ENCODE data around the gene CAD. TPM values are rescaled to one million over a fixed set of nuclear protein-coding genes. Genes with fewer than 3 reads are reported as not detected.

The CAD gene
- total and polyA plus RNA-seq, 9 of the 15 experiments (the other 6 are each of a cell fraction or from before 2014, with no cell fraction given), result 7.5 to 126 (median 33.7) TPM

DNA sequence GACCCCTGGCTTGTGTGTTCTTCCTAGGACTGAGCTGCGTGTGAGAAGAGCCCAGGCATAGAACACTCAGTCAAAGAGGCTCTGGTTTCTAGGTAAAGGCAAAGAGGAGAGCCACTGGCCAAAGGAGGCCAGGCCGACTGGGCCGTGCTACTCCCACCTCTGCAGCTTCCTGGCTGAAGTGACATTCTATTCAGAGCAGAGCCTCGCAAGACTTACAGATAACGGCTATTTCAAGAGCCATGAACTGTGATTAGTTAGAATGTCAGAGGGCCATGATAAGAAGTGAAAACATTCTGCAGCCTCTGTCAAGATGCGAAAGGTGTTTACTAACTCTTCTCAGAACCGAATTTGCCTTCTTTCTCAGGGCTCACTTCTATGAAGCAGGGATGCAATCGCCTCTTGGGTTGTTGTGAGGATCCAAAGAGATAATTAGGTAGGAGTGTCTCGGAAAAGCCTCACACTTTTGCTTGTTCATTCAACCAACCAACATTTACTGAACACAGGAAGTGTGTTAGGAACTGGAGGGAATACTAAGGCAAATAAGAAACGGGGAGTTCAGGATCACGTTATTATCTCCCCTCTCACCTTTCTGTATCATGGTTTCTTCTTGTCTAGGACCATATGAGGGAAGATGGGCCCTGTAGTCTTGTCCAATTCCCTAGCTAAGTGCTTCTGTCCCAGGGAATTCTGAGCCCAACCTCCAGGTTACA, 54.6 kb downstream of the CAD start (continued):
- TF ChIP-seq, protein P1, sequence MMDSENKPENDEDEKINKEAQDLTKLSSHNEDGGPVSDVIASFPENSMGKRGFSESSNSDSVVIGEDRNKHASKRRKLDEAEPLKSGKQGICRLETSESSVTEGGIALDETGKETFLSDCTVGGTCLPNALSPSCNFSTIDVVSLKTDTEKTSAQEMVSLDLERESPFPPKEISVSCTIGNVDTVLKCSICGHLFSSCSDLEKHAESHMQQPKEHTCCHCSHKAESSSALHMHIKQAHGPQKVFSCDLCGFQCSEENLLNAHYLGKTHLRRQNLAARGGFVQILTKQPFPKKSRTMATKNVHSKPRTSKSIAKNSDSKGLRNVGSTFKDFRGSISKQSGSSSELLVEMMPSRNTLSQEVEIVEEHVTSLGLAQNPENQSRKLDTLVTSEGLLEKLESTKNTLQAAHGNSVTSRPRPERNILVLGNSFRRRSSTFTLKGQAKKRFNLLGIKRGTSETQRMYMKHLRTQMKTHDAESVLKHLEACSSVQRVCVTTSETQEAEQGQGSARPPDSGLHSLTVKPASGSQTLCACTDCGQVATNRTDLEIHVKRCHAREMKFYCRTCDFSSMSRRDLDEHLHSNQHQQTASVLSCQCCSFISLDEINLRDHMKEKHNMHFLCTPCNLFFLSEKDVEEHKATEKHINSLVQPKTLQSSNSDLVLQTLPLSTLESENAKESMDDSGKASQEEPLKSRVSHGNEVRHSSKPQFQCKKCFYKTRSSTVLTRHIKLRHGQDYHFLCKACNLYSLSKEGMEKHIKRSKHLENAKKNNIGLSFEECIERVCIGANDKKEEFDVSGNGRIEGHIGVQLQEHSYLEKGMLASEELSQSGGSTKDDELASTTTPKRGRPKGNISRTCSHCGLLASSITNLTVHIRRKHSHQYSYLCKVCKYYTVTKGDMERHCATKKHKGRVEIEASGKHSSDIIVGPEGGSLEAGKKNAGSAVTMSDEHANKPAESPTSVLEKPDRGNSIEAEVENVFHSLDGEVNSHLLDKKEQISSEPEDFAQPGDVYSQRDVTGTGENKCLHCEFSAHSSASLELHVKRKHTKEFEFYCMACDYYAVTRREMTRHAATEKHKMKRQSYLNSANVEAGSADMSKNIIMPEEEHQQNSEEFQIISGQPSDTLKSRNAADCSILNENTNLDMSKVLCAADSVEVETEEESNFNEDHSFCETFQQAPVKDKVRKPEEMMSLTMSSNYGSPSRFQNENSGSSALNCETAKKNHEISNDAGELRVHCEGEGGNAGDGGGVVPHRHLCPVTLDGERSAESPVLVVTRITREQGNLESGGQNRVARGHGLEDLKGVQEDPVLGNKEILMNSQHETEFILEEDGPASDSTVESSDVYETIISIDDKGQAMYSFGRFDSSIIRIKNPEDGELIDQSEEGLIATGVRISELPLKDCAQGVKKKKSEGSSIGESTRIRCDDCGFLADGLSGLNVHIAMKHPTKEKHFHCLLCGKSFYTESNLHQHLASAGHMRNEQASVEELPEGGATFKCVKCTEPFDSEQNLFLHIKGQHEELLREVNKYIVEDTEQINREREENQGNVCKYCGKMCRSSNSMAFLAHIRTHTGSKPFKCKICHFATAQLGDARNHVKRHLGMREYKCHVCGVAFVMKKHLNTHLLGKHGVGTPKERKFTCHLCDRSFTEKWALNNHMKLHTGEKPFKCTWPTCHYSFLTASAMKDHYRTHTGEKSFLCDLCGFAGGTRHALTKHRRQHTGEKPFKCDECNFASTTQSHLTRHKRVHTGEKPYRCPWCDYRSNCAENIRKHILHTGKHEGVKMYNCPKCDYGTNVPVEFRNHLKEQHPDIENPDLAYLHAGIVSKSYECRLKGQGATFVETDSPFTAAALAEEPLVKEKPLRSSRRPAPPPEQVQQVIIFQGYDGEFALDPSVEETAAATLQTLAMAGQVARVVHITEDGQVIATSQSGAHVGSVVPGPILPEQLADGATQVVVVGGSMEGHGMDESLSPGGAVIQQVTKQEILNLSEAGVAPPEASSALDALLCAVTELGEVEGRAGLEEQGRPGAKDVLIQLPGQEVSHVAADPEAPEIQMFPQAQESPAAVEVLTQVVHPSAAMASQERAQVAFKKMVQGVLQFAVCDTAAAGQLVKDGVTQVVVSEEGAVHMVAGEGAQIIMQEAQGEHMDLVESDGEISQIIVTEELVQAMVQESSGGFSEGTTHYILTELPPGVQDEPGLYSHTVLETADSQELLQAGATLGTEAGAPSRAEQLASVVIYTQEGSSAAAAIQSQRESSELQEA (IDR thresholded peaks at IDR 0.05; ENCODE audit: low read depth), result no peak
- TF ChIP-seq ATF2 (CRISPR knock-in tag; IDR thresholded peaks at IDR 0.05) (no peak), NR2C2 (CRISPR knock-in tag; IDR thresholded peaks at IDR 0.05) (no peak), NR2C2 (tag; IDR thresholded peaks at IDR 0.05) (no peak; the same call in 1 of the 2 replicates), DPF2 (IDR thresholded peaks at IDR 0.05) (0 out of 2 replicates have a peak, but pooled peaks have one; percentile 65), HDAC3 (IDR thresholded peaks at IDR 0.05; ENCODE audit: borderline replicate concordance, partially characterized antibody) (no peak), HDAC2 (IDR thresholded peaks at IDR 0.05) (0 out of 2 replicates have a peak, but pooled peaks have one; percentile 37), EWSR1 (IDR thresholded peaks at IDR 0.05; ENCODE audit: borderline replicate concordance, low read depth, partially characterized antibody) (no peak), BACH1 (tag; IDR thresholded peaks at IDR 0.05) (no peak), COPS2 (conservative IDR thresholded peaks at IDR 0.05) (no peak), ZEB2 (IDR thresholded peaks at IDR 0.05) (0 out of 2 replicates have a peak, but pooled peaks have one; percentile 37), SMAD3 (CRISPR knock-in tag; conservative IDR thresholded peaks at IDR 0.05) (no peak)
- TF ChIP-seq, protein P2, sequence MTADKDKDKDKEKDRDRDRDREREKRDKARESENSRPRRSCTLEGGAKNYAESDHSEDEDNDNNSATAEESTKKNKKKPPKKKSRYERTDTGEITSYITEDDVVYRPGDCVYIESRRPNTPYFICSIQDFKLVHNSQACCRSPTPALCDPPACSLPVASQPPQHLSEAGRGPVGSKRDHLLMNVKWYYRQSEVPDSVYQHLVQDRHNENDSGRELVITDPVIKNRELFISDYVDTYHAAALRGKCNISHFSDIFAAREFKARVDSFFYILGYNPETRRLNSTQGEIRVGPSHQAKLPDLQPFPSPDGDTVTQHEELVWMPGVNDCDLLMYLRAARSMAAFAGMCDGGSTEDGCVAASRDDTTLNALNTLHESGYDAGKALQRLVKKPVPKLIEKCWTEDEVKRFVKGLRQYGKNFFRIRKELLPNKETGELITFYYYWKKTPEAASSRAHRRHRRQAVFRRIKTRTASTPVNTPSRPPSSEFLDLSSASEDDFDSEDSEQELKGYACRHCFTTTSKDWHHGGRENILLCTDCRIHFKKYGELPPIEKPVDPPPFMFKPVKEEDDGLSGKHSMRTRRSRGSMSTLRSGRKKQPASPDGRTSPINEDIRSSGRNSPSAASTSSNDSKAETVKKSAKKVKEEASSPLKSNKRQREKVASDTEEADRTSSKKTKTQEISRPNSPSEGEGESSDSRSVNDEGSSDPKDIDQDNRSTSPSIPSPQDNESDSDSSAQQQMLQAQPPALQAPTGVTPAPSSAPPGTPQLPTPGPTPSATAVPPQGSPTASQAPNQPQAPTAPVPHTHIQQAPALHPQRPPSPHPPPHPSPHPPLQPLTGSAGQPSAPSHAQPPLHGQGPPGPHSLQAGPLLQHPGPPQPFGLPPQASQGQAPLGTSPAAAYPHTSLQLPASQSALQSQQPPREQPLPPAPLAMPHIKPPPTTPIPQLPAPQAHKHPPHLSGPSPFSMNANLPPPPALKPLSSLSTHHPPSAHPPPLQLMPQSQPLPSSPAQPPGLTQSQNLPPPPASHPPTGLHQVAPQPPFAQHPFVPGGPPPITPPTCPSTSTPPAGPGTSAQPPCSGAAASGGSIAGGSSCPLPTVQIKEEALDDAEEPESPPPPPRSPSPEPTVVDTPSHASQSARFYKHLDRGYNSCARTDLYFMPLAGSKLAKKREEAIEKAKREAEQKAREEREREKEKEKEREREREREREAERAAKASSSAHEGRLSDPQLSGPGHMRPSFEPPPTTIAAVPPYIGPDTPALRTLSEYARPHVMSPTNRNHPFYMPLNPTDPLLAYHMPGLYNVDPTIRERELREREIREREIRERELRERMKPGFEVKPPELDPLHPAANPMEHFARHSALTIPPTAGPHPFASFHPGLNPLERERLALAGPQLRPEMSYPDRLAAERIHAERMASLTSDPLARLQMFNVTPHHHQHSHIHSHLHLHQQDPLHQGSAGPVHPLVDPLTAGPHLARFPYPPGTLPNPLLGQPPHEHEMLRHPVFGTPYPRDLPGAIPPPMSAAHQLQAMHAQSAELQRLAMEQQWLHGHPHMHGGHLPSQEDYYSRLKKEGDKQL (CRISPR knock-in tag; IDR thresholded peaks at IDR 0.05; ENCODE audit: borderline replicate concordance), result no peak
